22Rv1 (cell line): ENCODE measurements around the gene PDE10A.

Source experiments
- ZFX ChIP-seq: fragments of 450-650 bp; IDR thresholded peaks from 2 replicates; pipeline ENCODE4 v1.6.1; 2017; ENCODE audit warnings: antibody characterized with exemption, borderline replicate concordance
- TF ChIP-seq, protein P1 (sequence below): fragments of 450-650 bp; IDR thresholded peaks from 2 replicates; pipeline ENCODE4 v1.5.1; 2017; ENCODE audit warnings: mild to moderate bottlenecking

DNA sequence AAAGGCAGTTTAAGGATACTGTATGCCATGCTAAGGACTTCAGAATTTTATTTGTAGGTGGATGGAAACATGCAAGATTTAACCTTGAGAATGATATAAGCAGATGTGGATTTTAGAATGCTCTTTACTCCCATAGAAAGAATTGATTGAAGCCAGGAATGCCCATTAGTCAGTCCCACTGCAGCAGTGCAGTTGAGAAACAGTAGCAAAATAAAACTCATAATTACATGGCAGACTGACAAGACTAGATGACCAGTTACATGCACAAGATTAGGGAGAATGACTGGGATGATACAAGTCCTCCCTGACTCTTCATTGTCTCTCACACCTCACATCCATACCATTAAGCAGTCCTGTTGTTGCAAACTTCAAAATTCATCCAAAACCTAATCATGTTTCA, 83.9 kb downstream of the PDE10A start:
- TF ChIP-seq, protein P1, sequence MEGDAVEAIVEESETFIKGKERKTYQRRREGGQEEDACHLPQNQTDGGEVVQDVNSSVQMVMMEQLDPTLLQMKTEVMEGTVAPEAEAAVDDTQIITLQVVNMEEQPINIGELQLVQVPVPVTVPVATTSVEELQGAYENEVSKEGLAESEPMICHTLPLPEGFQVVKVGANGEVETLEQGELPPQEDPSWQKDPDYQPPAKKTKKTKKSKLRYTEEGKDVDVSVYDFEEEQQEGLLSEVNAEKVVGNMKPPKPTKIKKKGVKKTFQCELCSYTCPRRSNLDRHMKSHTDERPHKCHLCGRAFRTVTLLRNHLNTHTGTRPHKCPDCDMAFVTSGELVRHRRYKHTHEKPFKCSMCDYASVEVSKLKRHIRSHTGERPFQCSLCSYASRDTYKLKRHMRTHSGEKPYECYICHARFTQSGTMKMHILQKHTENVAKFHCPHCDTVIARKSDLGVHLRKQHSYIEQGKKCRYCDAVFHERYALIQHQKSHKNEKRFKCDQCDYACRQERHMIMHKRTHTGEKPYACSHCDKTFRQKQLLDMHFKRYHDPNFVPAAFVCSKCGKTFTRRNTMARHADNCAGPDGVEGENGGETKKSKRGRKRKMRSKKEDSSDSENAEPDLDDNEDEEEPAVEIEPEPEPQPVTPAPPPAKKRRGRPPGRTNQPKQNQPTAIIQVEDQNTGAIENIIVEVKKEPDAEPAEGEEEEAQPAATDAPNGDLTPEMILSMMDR, result no peak
- TF ChIP-seq ZFX, result no peak
